Right lobe of liver (tissue), 6 donors: ENCODE data around the gene CLDN3. TPM values are rescaled to one million over a fixed set of nuclear protein-coding genes. Genes with fewer than 3 reads are reported as not detected.

Experiments
- ATAC-seq, 4 donors: fragments of 200-7000 bp; cut with Tn5 transposase; one replicate each; pipeline ENCODE4 v1.9.1; 2020; ENCODE audit warnings: mild to moderate bottlenecking in 4 of 4, moderate library complexity in 4 of 4
- DNase-seq, 3 donors: peaks; one replicate each; pipeline ENCODE4 v3.0.0-alpha.2; 2020
- H3K27ac ChIP-seq, 3 donors: fragments of 200-600 bp; one replicate each; pipeline ENCODE4 v1.8.0; 2022
- H3K27me3 ChIP-seq, 2 donors: fragments of 200-600 bp; one replicate each; pipeline ENCODE4 v1.8.0; 2022
- H3K36me3 ChIP-seq, 4 donors: fragments of 200-600 bp; sonication (generic) in 1 of 4; one replicate each; pipeline versions ENCODE4 v1.5.1 to v1.8.0; 2017 to 2022; ENCODE audit warnings: control low read depth in 1 of 4
- H3K4me1 ChIP-seq, 4 donors: fragments of 200-600 bp; sonication (generic) in 1 of 4; one replicate each; pipeline versions ENCODE4 v1.5.1 to v1.8.0; 2017 to 2022; ENCODE audit warnings: control low read depth in 1 of 4
- H3K4me3 ChIP-seq, 3 donors: fragments of 200-600 bp; one replicate each; pipeline ENCODE4 v1.8.0; 2022
- H3K9me3 ChIP-seq, 4 donors: fragments of 200-600 bp; sonication (generic) in 1 of 4; one replicate each; pipeline versions ENCODE4 v1.5.1 to v1.8.0; 2017 to 2022; ENCODE audit warnings: control low read depth in 1 of 4
- POLR2A ChIP-seq: fragments of 450-650 bp; IDR thresholded peaks from one replicate; pipeline ENCODE4 v1.6.1; 2017; ENCODE audit warnings: antibody characterized with exemption, mild to moderate bottlenecking
- WGBS: methylation state at CpG from one replicate; pipeline ENCODE4 v1.1.6; 2018; ENCODE audit warnings: low coverage, low lambda C conversion rate; ENCODE audit not compliant: insufficient coverage; ENCODE audit errors: missing lambda C conversion rate; 5-methylcytosine and 5-hydroxymethylcytosine counted together
- intact Hi-C, 2 donors: fragments of 100-400 bp; cut with DNase I; formaldehyde crosslinking; loops; one replicate each; pipeline versions ENCODE4 v1.11.2 to v1.14.1; 2022
- total RNA-seq, 6 experiments: library from RNA; depleted of rRNA in 2 of 6; stranded (reverse); fragments of >200 nt in 2 of 6; fragmentation: NEBNext Ultra II Directional in 3 of 6; extraction: Animal tissue kit (Norgen Biotek cat#: 25700) in 3 of 6; gene quantifications; one replicate each; pipeline versions ENCODE4 v1.1.0 to v1.2.4, GENCODE V29; 2016 to 2023
- TF ChIP-seq, protein P1 (sequence below), 4 donors: fragments of 200-600 bp in 3 of 4; fragments of 450-650 bp in 1 of 4; IDR thresholded peaks; one replicate each; pipeline versions ENCODE4 v1.5.1 to v1.8.0; 2016 to 2022; ENCODE audit warnings: antibody characterized with exemption in 4 of 4, mild to moderate bottlenecking in 2 of 4
- donor health status: DM: no; HTN: yes; CAD: no.
- donor health status: DM: no; HTN: no; CAD: no.
- donor health status: DM: no; HTN: no; CAD: no.
- donor health status: DM: no; HTN: yes; CAD: no.
- donor health status: DM: no; HTN: yes; CAD: no.

The CLDN3 gene
- total RNA-seq, 6 experiments from 2014 or later: 16.1 to 37.3 (median 19.9) TPM

GRCh38 chr7:73786588-73786987, 16.5 kb upstream of the CLDN3 start:
- no peak overlapping the region for H3K27ac ChIP-seq
- no peak overlapping the region for H3K4me3 ChIP-seq
- WGBS: 100% methylated on average over 1 of the region's 1 CpG
- H3K4me1 ChIP-seq: no peaks in the 10 kb centered on the region
- TF ChIP-seq, protein P1, sequence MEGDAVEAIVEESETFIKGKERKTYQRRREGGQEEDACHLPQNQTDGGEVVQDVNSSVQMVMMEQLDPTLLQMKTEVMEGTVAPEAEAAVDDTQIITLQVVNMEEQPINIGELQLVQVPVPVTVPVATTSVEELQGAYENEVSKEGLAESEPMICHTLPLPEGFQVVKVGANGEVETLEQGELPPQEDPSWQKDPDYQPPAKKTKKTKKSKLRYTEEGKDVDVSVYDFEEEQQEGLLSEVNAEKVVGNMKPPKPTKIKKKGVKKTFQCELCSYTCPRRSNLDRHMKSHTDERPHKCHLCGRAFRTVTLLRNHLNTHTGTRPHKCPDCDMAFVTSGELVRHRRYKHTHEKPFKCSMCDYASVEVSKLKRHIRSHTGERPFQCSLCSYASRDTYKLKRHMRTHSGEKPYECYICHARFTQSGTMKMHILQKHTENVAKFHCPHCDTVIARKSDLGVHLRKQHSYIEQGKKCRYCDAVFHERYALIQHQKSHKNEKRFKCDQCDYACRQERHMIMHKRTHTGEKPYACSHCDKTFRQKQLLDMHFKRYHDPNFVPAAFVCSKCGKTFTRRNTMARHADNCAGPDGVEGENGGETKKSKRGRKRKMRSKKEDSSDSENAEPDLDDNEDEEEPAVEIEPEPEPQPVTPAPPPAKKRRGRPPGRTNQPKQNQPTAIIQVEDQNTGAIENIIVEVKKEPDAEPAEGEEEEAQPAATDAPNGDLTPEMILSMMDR (IDR thresholded peaks at IDR 0.05): no peak
- no peak for TF ChIP-seq POLR2A
- H3K36me3 ChIP-seq: no peaks in the 10 kb centered on the region
- no peaks in the 10 kb centered on the region for H3K27me3 ChIP-seq
- H3K9me3 ChIP-seq: no peaks in the 10 kb centered on the region
- ATAC-seq (no peak), DNase-seq (no peak)
- intact Hi-C loops: no loop called here

GRCh38 chr7:73779517-73779916, 9.4 kb upstream of the CLDN3 start:
- Histone ChIP-seq H3K27me3 (no peaks in the 10 kb centered on the region), H3K9me3 (no peaks in the 10 kb centered on the region), H3K36me3 (no peaks in the 10 kb centered on the region), H3K4me1 (peaks cover 0 to 11% (median 4%) of the 10 kb centered on the region in 4 donors), H3K4me3 (no peak overlapping the region), H3K27ac (no peak overlapping the region)
- intact Hi-C loops: no loop called here
- ATAC-seq: peak in 3 of 4 donors; percentile 43
- WGBS: 43% methylated on average over 1 of the region's 1 CpG
- DNase-seq: peak in 1 of 3 donors; percentile 24
- TF ChIP-seq POLR2A: no peak
- TF ChIP-seq, protein P1 (IDR thresholded peaks at IDR 0.05): no peak

DNA sequence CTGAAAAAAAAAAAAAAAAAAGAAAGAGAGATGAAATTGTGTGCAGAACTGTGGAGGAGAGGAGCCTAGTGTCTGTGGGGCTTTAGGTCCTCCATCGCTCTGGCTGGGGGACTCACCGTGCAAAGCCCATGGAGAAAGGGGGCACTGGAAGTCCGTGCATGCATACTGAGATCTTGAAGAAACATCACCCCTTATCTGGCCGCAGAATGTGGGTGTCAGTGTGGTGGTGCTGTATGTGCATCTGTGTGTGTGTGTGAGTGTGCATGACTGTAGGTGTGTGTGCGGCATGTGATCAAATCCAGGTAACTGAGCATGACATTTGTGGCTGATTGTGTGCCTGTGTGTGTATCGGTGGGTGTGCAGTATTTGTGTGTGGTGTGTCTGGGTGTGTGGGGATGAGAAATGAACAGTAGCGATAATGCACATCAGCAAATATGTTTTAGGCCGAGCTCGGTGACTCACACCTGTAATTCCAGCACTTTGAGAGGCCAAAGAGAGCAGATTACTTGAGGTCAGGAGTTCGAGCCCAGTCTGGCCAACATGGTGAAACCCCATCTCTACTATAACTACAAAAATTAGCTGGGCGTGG, 8.8 kb upstream of the CLDN3 start:
- Histone ChIP-seq H3K27ac (no peak overlapping the region), H3K9me3 (no peaks in the 10 kb centered on the region), H3K27me3 (no peaks in the 10 kb centered on the region), H3K4me1 (peaks cover 0 to 17% (median 7%) of the 10 kb centered on the region in 4 donors), H3K4me3 (no peak overlapping the region), H3K36me3 (no peaks in the 10 kb centered on the region)
- no peak for ATAC-seq
- TF ChIP-seq, protein P1 (IDR thresholded peaks at IDR 0.05): no peak
- no peak for TF ChIP-seq POLR2A
- intact Hi-C loops: no loop called here
- DNase-seq: peak in 1 of 3 donors; percentile 27
- WGBS: 86% methylated on average over 8 of the region's 11 CpGs

DNA sequence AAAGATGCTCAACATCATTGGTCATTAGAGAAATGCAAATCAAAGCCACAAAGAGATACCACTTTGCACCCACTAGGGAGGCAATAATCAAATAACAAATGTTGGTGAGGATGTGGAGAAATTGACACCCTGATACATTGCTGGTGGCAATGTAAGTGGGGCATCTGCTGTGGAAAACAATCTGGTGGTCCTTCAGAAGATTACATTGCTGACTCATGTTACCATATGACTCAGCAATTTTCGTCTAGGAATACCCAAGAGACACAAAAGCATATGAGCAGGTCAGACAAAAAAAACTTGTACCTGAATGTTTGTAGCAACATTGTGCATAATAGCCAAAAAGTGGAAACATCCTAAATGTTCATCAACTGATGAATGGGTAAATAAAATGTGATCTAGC, 4.9 kb upstream of the CLDN3 start:
- H3K36me3 ChIP-seq: no peaks in the 10 kb centered on the region
- TF ChIP-seq, protein P1 (IDR thresholded peaks at IDR 0.05): no peak
- no peak for TF ChIP-seq POLR2A
- intact Hi-C loops: no loop called here
- 14% methylated on average over 1 of the region's 1 CpG for WGBS
- peak overlapping the region in 2 of 3 donors; percentile 56 to 71 for H3K27ac ChIP-seq
- DNase-seq: no peak
- no peak overlapping the region for H3K4me3 ChIP-seq
- H3K27me3 ChIP-seq: no peaks in the 10 kb centered on the region
- H3K9me3 ChIP-seq: no peaks in the 10 kb centered on the region
- peaks cover 0 to 28% (median 14%) of the 10 kb centered on the region in 4 donors for H3K4me1 ChIP-seq
- ATAC-seq: no peak
